Measurements from ENCODE around the gene DRP2. TPM values are rescaled to one million over a fixed set of nuclear protein-coding genes. Genes with fewer than 3 reads are reported as not detected.

The DRP2 gene
- total RNA-seq, 1 experiment from 2014 or later = 0.04 TPM

DNA sequence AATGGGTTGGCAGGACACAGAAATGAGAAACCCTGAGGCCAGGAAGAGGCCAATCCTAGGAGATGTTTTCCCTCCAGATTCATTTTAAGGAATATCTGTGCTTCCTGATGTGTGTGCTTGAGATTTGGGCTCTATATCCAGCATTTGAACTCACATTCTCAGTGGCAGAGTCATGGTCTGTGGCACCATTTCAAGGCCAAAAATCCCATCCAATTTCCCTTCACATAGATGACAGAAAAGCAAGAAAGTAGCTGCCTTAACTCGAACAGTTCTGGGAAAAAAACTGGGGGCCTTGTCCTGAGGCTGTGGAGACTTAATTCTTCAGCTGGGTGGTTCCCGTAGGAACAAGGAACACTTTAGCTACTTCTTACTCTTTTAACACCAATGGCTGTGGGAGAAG lies 44.2 kb downstream of the DRP2 start:
- no peaks in the 10 kb centered on the region for H3K4me1 ChIP-seq (ENCODE audit: insufficient read depth, low read length)
- no peak overlapping the region for H2AFZ ChIP-seq (ENCODE audit: low read length)
- H3K4me1 Mint-ChIP-seq = no peaks in the 10 kb centered on the region
- peaks cover 55 to 68% of the 10 kb centered on the region in 2 experiments for H3K9me3 Mint-ChIP-seq
- no peak overlapping the region for H3K4ac ChIP-seq (ENCODE audit: low read depth, low read length)
- H3K23ac ChIP-seq (ENCODE audit: insufficient read length, low read depth, low read length) = no peak overlapping the region
- H2BK120ac ChIP-seq (ENCODE audit: low read depth, low read length, poor library complexity, severe bottlenecking) = no peak overlapping the region
- no peak overlapping the region for H3T11ph ChIP-seq (ENCODE audit: low read length)
- no peak overlapping the region for H2BK20ac ChIP-seq (ENCODE audit: low read depth, low read length, poor library complexity, severe bottlenecking)
- H3K36me3 Mint-ChIP-seq (ENCODE audit: insufficient read depth in 1 of 3, low read depth in 3 of 3) = peaks cover 0 to 4% (median 2%) of the 10 kb centered on the region in 3 experiments; a peak in 1 of 7 replicates
- no peak overlapping the region for H3K4me2 ChIP-seq (ENCODE audit: insufficient read depth, insufficient read length, low read length)
- H3K27ac Mint-ChIP-seq = no peak overlapping the region
- H2AK5ac ChIP-seq (ENCODE audit: insufficient read length, low read length) = no peak overlapping the region
- TF ChIP-seq, protein P1, sequence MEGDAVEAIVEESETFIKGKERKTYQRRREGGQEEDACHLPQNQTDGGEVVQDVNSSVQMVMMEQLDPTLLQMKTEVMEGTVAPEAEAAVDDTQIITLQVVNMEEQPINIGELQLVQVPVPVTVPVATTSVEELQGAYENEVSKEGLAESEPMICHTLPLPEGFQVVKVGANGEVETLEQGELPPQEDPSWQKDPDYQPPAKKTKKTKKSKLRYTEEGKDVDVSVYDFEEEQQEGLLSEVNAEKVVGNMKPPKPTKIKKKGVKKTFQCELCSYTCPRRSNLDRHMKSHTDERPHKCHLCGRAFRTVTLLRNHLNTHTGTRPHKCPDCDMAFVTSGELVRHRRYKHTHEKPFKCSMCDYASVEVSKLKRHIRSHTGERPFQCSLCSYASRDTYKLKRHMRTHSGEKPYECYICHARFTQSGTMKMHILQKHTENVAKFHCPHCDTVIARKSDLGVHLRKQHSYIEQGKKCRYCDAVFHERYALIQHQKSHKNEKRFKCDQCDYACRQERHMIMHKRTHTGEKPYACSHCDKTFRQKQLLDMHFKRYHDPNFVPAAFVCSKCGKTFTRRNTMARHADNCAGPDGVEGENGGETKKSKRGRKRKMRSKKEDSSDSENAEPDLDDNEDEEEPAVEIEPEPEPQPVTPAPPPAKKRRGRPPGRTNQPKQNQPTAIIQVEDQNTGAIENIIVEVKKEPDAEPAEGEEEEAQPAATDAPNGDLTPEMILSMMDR (conservative IDR thresholded peaks at IDR 0.05) = no peak
- no peak overlapping the region for H3K27ac ChIP-seq (ENCODE audit: insufficient read length, low read depth, low read length)
- H3K79me2 ChIP-seq (ENCODE audit: insufficient read depth, low read length) = no peaks in the 10 kb centered on the region
- H3K27me3 Mint-ChIP-seq (ENCODE audit: low read depth) = peaks cover 2% of the 10 kb centered on the region; the same call in 1 of the 2 replicates
- H3K27me3 ChIP-seq (ENCODE audit: insufficient read depth, low read length) = no peaks in the 10 kb centered on the region
- H3K79me1 ChIP-seq (ENCODE audit: insufficient read depth, low read depth, low read length, poor library complexity, severe bottlenecking) = no peaks in the 10 kb centered on the region
- H3K23me2 ChIP-seq (ENCODE audit: insufficient read length, low read depth, low read length, poor library complexity, severe bottlenecking) = no peaks in the 10 kb centered on the region
- no peak overlapping the region for H2BK5ac ChIP-seq (ENCODE audit: insufficient read length, low read length)
- H4K5ac ChIP-seq (ENCODE audit: insufficient read length, low read depth, low read length) = no peak overlapping the region
- no peak overlapping the region for H2BK12ac ChIP-seq (ENCODE audit: insufficient read length, low read depth, low read length)
- DNase-seq = no peak
- H3K9me3 ChIP-seq (ENCODE audit: control insufficient read depth, low read depth, low read length) = peaks cover 53% of the 10 kb centered on the region
- H3K56ac ChIP-seq (ENCODE audit: insufficient read length, low read depth, low read length) = no peak overlapping the region
- H3K18ac ChIP-seq (ENCODE audit: insufficient read length, low read depth, low read length) = no peak overlapping the region
- no peak overlapping the region for H3K9ac ChIP-seq (ENCODE audit: extremely low read depth, insufficient read length, low read length)
- no CpG with 5 or more reads among the region's 2 CpGs for WGBS (ENCODE audit: extremely low coverage, insufficient read length, low lambda C conversion rate)
- H2BK15ac ChIP-seq (ENCODE audit: low read depth, low read length) = no peak overlapping the region
- no peak overlapping the region for H4K8ac ChIP-seq (replicated peaks; ENCODE audit: insufficient read length, low read depth, low read length)
- H3K4me3 Mint-ChIP-seq = no peak overlapping the region
- no peak overlapping the region for H4K91ac ChIP-seq (ENCODE audit: insufficient read length, low read depth, low read length)
- no peaks in the 10 kb centered on the region for H4K20me1 ChIP-seq (ENCODE audit: control insufficient read depth, insufficient read depth, insufficient read length)
- H3K14ac ChIP-seq (ENCODE audit: insufficient read depth, low read length) = no peak overlapping the region

All from H9 (cell line).